Retina (tissue), 1 donor: ENCODE data around the gene KLRC1.
"Not testable (repeated sequence)": the region's sequence is repeated elsewhere in the genome, so short reads cannot be mapped to it uniquely, and the experiment has no call there.

Source experiments
- DNase-seq: peaks from one replicate; pipeline ENCODE4 v3.0.0-alpha.2; 2016

KLRC1 gene

GRCh38 chr12:10453156-10453555, at the start of gene KLRC1:
Gene KLRC1, minus strand, starts transcription at chr12:10453377. Its CDS starts 2,221 bp downstream, at chr12:10451156.
- DNase-seq: no peak

DNA sequence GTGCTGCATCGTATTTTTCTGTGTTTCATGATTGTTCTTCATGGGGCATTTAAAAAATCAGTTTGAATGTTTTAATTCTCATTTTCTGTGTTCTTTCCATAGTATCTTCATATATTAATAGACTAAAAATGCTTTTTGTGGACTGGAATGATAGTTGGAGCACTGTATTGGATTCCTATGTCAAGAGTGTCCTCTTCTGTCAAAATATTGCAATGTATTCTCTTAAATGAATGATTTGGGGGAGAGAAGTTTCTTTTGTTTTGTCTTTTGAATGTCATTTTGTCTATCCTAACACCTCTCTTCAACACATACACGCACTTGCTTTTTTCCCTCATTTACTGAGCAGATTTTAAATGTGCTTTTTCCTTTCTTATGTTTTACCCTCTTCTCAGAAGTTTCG, 47.9 kb upstream of the KLRC1 start:
- DNase-seq: no peak

- no peak for DNase-seq
These were observed 44.9 kb upstream of the KLRC1 start for GRCh38 chr12:10498042-10498441.

DNA sequence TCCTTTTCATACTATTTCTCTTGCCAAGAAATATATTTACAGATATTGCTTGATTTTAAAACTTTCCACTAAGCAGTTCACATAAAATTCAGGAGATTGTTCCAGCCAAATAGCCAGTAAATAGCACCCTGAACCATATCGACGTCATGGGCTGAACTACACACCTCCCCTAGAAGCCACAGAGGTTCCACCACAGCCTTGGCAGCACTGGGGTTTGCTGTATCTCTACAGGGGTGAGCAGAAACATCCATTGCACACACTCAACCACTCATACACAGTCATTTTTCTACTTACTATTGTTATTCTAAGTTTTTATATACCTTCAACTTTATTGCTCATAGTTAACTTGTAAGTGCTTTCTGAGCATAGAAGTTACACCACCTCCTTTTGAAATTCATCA, 44.4 kb upstream of the KLRC1 start:
- DNase-seq: no peak

GRCh38 chr12:10491766-10492165, 38.6 kb upstream of the KLRC1 start:
- DNase-seq: no peak

DNA sequence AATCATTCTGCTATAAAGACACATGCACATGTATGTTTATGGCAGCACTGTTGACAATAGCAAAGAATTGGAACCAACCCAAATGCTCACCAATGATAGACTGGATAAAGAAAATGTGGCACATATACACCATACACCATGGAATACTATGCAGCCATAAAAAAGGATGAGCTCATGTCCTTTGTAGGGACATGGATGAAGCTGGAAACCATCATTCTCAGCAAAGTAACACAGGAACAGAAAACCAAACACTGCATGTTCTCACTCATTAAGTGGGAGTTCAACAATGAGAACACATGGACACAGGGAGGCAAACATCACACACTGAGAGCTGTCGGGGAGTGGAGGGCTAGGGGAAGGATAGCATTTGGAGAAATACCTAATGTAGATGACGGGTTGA, 34.2 kb upstream of the KLRC1 start:
- not testable (repeated sequence) for DNase-seq

GRCh38 chr12:10481901-10482300, 28.7 kb upstream of the KLRC1 start:
- DNase-seq: not testable (repeated sequence)

- DNase-seq: not testable (repeated sequence)
These were observed 19.6 kb upstream of the KLRC1 start for GRCh38 chr12:10472808-10473207.

GRCh38 chr12:10469701-10470100, 16.5 kb upstream of the KLRC1 start:
- no peak for DNase-seq

GRCh38 chr12:10466311-10466710, 13.1 kb upstream of the KLRC1 start:
- no peak for DNase-seq

DNA sequence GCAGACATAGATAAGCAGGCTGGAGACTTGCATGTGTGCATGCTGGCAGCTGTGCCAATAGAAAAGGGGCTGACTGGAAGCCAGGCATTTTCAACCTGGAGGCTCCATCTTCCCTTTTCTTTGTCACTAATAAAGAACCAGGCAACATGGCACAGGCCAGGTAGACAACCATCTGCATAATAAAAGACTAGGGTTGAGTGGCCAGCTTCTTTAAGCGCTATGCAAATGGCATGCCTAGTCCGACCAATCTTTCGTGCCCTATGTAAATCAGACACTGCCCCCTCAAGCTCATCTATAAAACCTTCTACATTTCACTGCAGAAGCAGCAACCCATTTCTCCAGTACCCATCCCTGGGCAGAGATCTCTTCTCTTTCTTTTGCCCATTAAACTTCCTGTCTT, 4.6 kb upstream of the KLRC1 start:
- DNase-seq: no peak

DNA sequence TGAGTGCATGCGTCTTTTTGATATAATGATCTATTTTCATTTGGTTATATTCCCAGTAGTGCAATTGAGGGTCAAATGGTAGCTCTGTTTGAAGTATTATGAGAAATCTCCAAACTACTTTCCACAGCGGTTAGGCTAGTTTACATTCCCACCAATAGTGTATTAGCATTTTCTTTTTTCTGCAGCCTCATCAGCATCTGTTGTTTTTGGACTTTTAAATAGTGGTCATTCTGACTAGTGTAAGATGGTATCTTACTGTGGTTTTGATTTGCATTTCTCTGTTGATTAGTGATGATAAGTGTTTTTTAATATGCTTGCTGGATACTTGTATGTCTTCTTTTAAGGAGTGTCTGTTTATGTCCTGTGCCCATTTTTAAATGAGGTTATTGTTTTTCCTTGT, 3.7 kb upstream of the KLRC1 start:
- no peak for DNase-seq

- no peak for DNase-seq
These were observed 2.6 kb upstream of the KLRC1 start for GRCh38 chr12:10455766-10456165.

DNA sequence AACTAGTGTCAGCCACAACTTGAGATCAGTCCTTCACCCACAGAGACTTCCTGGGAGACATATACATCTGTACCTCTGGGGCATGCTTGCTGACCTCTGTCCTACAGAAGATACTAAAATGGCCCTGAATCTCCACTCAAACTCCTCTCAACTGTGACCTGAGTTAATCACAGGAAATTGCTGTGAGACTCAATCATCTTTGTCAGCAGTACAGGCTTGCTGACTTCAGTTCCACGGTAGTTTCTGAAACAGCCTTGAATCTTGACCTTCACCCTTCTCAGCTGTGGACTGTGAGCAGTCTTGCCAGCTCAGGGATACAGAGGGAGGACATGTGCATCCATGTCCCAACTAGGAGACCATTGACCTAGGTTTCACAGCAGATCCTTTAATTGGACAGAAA, 1.4 kb upstream of the KLRC1 start:
- no peak for DNase-seq

DNA sequence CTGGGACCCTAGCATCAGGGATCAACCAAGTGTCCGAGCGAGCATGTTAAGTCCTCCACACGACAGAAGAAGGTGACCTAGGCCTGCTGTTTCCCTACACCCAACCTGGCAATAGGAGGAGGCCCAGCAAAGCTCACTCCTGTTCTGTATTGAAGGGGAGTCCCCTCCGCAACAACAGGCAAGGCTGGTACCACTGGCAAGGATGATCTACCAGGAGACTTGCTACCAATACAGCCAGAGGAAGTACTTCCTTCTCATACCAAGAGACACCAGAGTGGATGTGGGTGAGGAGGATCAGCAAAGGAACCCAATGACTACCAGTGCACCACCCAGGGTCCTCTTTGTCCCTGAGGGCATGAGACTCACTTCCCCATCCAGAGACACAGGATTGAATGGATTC, 4.9 kb downstream of the KLRC1 start:
- no peak for DNase-seq

- DNase-seq: not testable (repeated sequence)
These were observed 7.1 kb downstream of the KLRC1 start for GRCh38 chr12:10446052-10446451.

GRCh38 chr12:10441144-10441543, 12.0 kb downstream of the KLRC1 start:
- DNase-seq: not testable (repeated sequence)

GRCh38 chr12:10439608-10440274, 13.4 kb downstream of the KLRC1 start:
- not testable (repeated sequence) for DNase-seq

DNA sequence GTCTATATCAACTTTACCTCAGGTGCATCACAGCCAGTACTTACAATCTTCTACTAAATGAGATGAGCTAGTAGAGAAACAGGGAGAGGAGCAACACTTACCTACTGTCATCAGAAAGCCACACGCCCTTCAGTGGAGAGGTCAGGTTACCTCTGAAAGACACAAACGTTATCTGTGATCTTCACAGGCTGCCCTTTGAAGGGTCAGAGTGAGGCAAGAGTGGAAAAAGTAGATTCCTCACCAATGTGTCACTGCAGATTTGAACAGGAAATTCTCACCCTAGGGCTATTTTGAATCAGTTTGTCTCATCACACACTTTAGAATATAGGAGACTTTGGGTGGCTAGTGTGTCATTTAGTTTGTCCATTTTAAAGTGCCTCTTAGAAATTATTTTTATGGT, 15.6 kb downstream of the KLRC1 start:
- not testable (repeated sequence) for DNase-seq

DNA sequence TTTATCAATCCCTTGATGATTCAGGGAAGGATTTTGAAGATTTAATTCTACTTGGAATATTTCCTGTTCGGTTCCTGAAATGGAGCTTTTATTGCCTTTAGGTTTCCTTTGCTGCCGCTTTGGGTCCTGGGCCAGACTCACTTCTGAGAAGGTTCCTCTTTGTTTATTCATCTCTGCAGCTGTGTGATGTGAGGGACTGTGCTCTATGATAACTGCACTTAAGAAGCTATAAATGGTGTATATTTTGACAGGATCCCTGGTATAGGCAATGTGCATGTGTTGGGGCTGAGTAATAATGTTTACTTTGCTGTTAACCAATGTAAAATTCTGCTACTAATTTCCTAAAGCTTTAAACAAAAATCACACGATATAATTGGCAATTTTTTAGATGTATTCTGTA, 17.4 kb downstream of the KLRC1 start, which contains the start of gene KLRC2:
TSS of gene KLRC2 (minus strand) at position 195 of the 400 bp plus-strand sequence. CDS start at position 171, 24 bp downstream.
- DNase-seq: not testable (repeated sequence)

- not testable (repeated sequence) for DNase-seq
These were observed 22.6 kb downstream of the KLRC1 start for GRCh38 chr12:10430623-10431022.

GRCh38 chr12:10425938-10426337, 27.2 kb downstream of the KLRC1 start:
- not testable (repeated sequence) for DNase-seq

GRCh38 chr12:10424260-10424899, 28.8 kb downstream of the KLRC1 start:
- not testable (repeated sequence) for DNase-seq

- DNase-seq: not testable (repeated sequence)
These were observed 31.0 kb downstream of the KLRC1 start for GRCh38 chr12:10422159-10422558.
